Neutrophil (primary cell): Measurements from ENCODE around the gene ABHD16A.

Experiments
- H3K27ac ChIP-seq: fragments of 200-600 bp; sonication (generic); 2 replicates; pipeline ENCODE4 v1.5.1; 2016; ENCODE audit warnings: mild to moderate bottlenecking, moderate library complexity
- H3K27me3 ChIP-seq: fragments of 200-600 bp; sonication (generic); 2 replicates; pipeline ENCODE4 v1.6.0; 2016; ENCODE audit warnings: mild to moderate bottlenecking
- H3K36me3 ChIP-seq: fragments of 200-600 bp; sonication (generic); 2 replicates; pipeline ENCODE4 v1.5.1; 2017
- H3K4me1 ChIP-seq, 2 experiments: fragments of 200-600 bp in 1 of 2; sonication (generic) in 1 of 2; 1 replicate in 1 of 2; 2 replicates in 1 of 2; pipeline versions ENCODE4 v1.5.1 to v1.6.1; 2013 to 2016; ENCODE audit warnings: low read depth in 1 of 2, low read length in 1 of 2, mild to moderate bottlenecking in 1 of 2, moderate library complexity in 1 of 2; ENCODE audit not compliant: control insufficient read depth in 1 of 2, insufficient read depth in 1 of 2
- H3K4me3 ChIP-seq, 2 experiments: fragments of 200-600 bp in 1 of 2; sonication (generic) in 1 of 2; 1 replicate in 1 of 2; 2 replicates in 1 of 2; pipeline ENCODE4 v1.5.1; 2013 to 2016; ENCODE audit warnings: low read depth in 1 of 2, low read length in 1 of 2, mild to moderate bottlenecking in 1 of 2, moderate library complexity in 1 of 2
- H3K9me3 ChIP-seq: fragments of 200-600 bp; sonication (generic); 2 replicates; pipeline ENCODE4 v1.5.1; 2016
- TF ChIP-seq, protein P1 (sequence below): fragments of 200-600 bp; sonication (generic); IDR thresholded peaks from 2 replicates; pipeline ENCODE4 v1.5.1; 2016; ENCODE audit warnings: antibody characterized with exemption

Gene ABHD16A

DNA sequence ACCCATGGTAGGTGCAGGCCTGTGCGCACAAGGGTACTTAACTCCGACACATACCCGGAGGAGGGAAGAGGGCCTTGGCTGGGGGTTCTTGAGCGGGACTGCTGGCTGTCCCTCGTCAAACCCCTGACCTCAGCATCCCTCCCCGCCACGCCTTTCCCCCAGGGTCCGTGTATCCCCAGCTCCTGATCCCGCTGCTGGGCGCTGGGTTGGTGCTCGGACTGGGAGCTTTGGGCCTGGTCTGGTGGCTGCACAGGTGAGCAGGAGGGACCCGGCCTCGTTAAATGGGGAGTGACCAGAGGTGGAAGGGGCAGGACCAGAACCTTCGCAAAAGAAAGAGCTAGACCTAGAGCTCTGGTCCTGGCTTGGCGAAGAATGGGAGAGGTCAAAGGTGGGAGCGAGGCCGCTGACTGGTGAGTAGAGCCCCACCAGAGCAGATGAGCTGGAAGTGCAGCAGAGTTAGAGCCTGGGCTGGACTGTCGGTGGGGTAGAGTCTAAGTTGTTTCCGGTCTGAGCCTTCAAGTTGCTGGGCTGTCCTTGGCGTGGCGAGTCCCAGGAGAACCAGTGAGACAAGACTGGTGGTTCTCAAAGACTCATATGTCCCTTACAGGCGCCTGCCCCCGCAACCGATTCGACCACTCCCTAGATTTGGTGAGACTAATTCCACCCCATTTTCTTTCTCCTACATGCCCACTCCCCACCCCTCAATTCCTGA is 21.0 kb upstream of the ABHD16A start:
- TF ChIP-seq, protein P1, sequence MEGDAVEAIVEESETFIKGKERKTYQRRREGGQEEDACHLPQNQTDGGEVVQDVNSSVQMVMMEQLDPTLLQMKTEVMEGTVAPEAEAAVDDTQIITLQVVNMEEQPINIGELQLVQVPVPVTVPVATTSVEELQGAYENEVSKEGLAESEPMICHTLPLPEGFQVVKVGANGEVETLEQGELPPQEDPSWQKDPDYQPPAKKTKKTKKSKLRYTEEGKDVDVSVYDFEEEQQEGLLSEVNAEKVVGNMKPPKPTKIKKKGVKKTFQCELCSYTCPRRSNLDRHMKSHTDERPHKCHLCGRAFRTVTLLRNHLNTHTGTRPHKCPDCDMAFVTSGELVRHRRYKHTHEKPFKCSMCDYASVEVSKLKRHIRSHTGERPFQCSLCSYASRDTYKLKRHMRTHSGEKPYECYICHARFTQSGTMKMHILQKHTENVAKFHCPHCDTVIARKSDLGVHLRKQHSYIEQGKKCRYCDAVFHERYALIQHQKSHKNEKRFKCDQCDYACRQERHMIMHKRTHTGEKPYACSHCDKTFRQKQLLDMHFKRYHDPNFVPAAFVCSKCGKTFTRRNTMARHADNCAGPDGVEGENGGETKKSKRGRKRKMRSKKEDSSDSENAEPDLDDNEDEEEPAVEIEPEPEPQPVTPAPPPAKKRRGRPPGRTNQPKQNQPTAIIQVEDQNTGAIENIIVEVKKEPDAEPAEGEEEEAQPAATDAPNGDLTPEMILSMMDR: no peak
- peaks cover 20% of the 10 kb centered on the region for H3K36me3 ChIP-seq
- no peaks in the 10 kb centered on the region for H3K9me3 ChIP-seq
- H3K4me3 ChIP-seq: no peak overlapping the region
- peaks cover 35 to 37% of the 10 kb centered on the region in 2 experiments for H3K4me1 ChIP-seq
- no peak overlapping the region for H3K27ac ChIP-seq
- peaks cover 12% of the 10 kb centered on the region for H3K27me3 ChIP-seq

DNA sequence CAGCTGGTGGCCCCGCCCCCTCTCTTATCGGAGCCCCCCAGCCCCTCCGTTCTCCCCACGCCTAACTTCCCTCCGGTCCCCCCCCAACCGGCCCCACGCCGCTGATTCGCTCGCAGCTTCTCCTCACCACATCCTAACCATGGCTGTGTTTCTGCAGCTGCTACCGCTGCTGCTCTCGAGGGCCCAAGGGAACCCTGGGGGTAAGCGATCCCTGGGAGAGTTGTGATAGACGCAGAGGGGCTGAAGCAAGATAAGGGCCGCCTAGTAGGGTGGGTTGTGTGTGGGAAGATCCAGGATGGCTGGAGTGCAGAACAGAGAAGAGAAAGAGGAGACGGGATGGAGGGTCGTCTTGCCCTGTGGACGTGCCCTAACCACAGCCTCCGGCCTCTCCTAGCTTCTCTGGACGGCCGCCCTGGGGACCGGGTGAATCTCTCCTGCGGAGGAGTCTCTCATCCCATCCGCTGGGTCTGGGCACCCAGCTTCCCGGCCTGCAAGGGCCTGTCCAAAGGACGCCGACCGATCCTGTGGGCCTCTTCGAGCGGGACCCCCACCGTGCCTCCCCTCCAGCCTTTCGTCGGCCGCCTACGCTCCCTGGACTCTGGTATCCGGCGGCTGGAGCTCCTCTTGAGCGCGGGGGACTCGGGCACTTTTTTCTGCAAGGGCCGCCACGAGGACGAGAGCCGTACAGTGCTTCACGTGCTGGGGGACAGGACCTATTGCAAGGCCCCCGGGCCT is 20.3 kb upstream of the ABHD16A start, which contains the start of gene MPIG6B:
Gene MPIG6B, plus strand, starts transcription at position 129 of the 735 bp plus-strand sequence. Its CDS starts 11 bp downstream, at position 140.
- Histone ChIP-seq H3K27me3 (peaks cover 12% of the 10 kb centered on the region), H3K27ac (no peak within 1 kb of the TSS), H3K36me3 (peaks cover 20% of the 10 kb centered on the region), H3K9me3 (no peaks in the 10 kb centered on the region), H3K4me3 (no peak within 1 kb of the TSS), H3K4me1 (peaks cover 28 to 29% of the 10 kb centered on the region in 2 experiments)
- TF ChIP-seq, protein P1: no peak

DNA sequence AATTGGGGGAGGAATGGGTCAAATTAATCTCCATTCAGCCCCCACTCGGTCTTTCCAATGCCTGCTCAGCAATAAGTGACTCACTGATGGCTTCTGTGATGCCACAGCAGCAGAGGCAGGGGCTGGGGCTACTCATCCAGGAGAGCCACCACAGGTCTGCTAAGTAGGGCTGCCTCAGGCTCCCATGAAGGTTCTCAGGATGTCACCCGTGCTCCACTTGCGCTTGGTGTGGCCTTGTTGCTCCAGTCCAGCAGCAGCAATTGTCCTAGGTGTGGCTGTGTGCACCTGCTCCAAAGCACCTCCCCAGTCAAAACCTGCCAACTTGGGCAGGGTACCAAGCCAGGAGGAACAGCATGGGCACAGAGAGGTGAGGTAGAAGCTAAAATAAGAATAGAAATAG is 19.0 kb upstream of the ABHD16A start:
- H3K36me3 ChIP-seq: peaks cover 18% of the 10 kb centered on the region
- H3K9me3 ChIP-seq: no peaks in the 10 kb centered on the region
- peaks cover 12% of the 10 kb centered on the region for H3K27me3 ChIP-seq
- H3K4me3 ChIP-seq: no peak overlapping the region
- peaks cover 16 to 17% of the 10 kb centered on the region in 2 experiments for H3K4me1 ChIP-seq
- TF ChIP-seq, protein P1: no peak
- H3K27ac ChIP-seq: no peak overlapping the region

DNA sequence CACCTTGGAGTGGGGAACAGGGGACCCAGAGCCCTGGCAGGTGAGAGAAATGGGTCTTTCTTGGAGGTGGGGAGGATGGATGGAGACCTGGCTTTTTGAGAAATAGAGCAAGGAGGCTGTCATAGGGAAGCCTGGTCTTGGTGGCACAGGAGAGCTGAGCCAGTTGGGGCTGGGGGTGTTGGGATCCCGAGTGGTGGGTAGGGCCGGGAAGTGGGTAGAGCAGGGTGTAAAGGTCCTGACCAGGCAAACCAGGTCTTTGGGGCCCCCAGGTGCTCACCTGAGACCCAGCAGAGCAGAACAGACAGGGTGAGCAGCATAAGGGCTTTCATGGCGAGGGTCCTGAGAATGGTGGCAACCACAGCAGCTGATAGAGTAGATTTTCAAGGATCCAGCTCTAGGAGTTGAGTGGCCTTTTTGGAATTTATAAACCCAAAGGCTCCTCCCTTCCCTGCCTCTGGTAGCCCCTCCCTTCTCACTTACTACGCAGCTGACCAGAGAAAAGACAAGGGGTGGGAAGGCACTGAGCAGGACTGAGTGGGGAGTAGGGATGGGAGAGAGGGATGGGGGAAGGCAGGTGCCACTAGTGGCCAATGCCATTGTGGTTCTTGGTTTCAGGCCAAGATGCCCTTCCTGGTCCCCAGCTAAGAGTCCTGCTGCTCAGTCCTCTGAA is 18.4 kb upstream of the ABHD16A start, which contains the start of gene LY6G6C:
Gene LY6G6C, minus strand, starts transcription at position 396 of the 670 bp plus-strand sequence. Its CDS starts 67 bp downstream, at position 329.
- H3K4me3 ChIP-seq: no peak within 1 kb of the TSS
- H3K27me3 ChIP-seq: peaks cover 12% of the 10 kb centered on the region
- H3K36me3 ChIP-seq: peaks cover 11% of the 10 kb centered on the region
- peaks cover 9 to 10% of the 10 kb centered on the region in 2 experiments for H3K4me1 ChIP-seq
- TF ChIP-seq, protein P1: no peak
- H3K27ac ChIP-seq: no peak within 1 kb of the TSS
- no peaks in the 10 kb centered on the region for H3K9me3 ChIP-seq

DNA sequence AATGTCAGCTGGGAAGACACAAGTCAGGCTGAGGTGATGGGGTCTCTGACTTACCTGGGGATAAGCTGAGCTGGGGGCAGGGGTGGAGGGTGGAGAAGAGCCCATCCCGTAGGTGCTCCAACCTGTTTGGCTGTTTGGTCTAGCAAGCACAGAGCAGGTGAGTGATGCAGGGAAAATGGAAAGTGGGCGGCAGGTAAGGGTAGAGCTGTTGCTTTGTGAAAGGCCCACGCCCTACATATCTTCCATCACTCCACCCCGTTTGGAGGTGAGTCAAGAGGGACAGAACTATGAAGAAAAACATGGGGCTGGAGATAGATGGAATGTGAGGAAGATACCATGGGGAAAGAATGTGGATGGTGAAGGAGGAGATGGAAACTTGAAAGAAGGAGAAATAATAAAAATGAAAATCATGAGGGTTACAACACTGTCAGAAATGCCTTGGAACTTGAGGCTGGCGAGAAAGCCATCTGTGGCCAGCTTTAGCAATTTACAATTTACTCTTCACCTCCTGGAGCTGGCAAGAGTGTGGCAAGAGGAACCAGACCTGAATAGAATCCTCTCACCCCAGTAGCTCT is 17.2 kb upstream of the ABHD16A start:
- TF ChIP-seq, protein P1: no peak
- H3K4me3 ChIP-seq: no peak overlapping the region
- peaks cover 5% of the 10 kb centered on the region for H3K36me3 ChIP-seq
- no peak overlapping the region for H3K27ac ChIP-seq
- H3K4me1 ChIP-seq: no peaks in the 10 kb centered on the region
- H3K9me3 ChIP-seq: no peaks in the 10 kb centered on the region
- H3K27me3 ChIP-seq: peaks cover 12% of the 10 kb centered on the region
